SK-N-SH (cell line): Measurements from ENCODE around the gene PARD3. TPM values are rescaled to one million over a fixed set of nuclear protein-coding genes. Genes with fewer than 3 reads are reported as not detected.

Experiments
- CTCF ChIA-PET: fragments of 300-600, 350-600 bp; formaldehyde crosslinking; extraction: SDS; loops from one replicate; lab custom pipeline; 2021; lab: Yijun Ruan, JAX
- POLR2A ChIA-PET: fragments of 350-600 bp; sonication (Branson Sonifier 250); formaldehyde crosslinking; extraction: SDS; loops from one replicate; lab custom pipeline; 2020; ENCODE audit warnings: antibody characterized with exemption, inconsistent platforms; lab: Yijun Ruan, JAX
- DNase-seq: peaks from one replicate; pipeline ENCODE4 v3.0.0; 2012
- H2AFZ ChIP-seq: fragments of 200-600 bp; sonication (generic); 2 replicates; pipeline ENCODE4 v1.8.1; 2016; ENCODE audit warnings: antibody characterized with exemption, mild to moderate bottlenecking, low read depth
- H3F3A ChIP-seq: fragments of 200-600 bp; sonication (generic); replicated peaks from 2 replicates; pipeline ENCODE3; 2016; ENCODE audit warnings: antibody characterized with exemption, mild to moderate bottlenecking; ENCODE audit not compliant: insufficient read depth
- H3K27ac ChIP-seq, 2 experiments: fragments of 200-500 bp in 1 of 2; fragments of 200-600 bp in 1 of 2; sonication (Bioruptor generic) in 1 of 2; sonication (generic), shearing (Covaris generic) in 1 of 2; 2 replicates each; pipeline versions ENCODE4 v1.5.1 to v1.6.1; 2014 to 2016; ENCODE audit warnings: low read depth in 2 of 2, inconsistent platforms in 1 of 2, low read length in 1 of 2, mild to moderate bottlenecking in 1 of 2, mixed read lengths in 1 of 2
- H3K27me3 ChIP-seq: fragments of 200-600 bp; sonication (generic), shearing (Covaris generic); 2 replicates; pipeline ENCODE4 v1.6.1; 2016; ENCODE audit warnings: mixed run types; ENCODE audit not compliant: insufficient read depth
- H3K36me3 ChIP-seq, 2 experiments: fragments of 200-500 bp in 1 of 2; fragments of 200-600 bp in 1 of 2; sonication (Bioruptor generic) in 1 of 2; sonication (generic) in 1 of 2; replicated peaks in 1 of 2; 2 replicates each; pipeline versions ENCODE3 to v1.5.1; 2014 to 2016; ENCODE audit warnings: low read length in 1 of 2, mild to moderate bottlenecking in 1 of 2; ENCODE audit not compliant: insufficient read depth in 2 of 2, control insufficient read depth in 1 of 2
- H3K4me1 ChIP-seq, 2 experiments: fragments of 200-500 bp in 1 of 2; fragments of 200-600 bp in 1 of 2; sonication (Bioruptor generic) in 1 of 2; sonication (generic), shearing (Covaris generic) in 1 of 2; 2 replicates each; pipeline versions ENCODE4 v1.5.1 to v1.6.1; 2014 to 2016; ENCODE audit warnings: low read depth in 1 of 2, low read length in 1 of 2, mixed run types in 1 of 2; ENCODE audit not compliant: insufficient read depth in 2 of 2, control insufficient read depth in 1 of 2
- H3K4me2 ChIP-seq: fragments of 200-600 bp; sonication (generic), shearing (Covaris generic); 2 replicates; pipeline ENCODE4 v1.6.1; 2017; ENCODE audit warnings: mixed run types
- H3K4me3 ChIP-seq, 2 experiments: fragments of 200-500 bp in 1 of 2; fragments of 200-600 bp in 1 of 2; sonication (Bioruptor generic) in 1 of 2; sonication (generic), shearing (Covaris generic) in 1 of 2; 2 replicates each; pipeline versions ENCODE4 v1.5.1 to v1.8.1; 2014 to 2016; ENCODE audit warnings: low read depth in 2 of 2, inconsistent platforms in 1 of 2, low read length in 1 of 2, mild to moderate bottlenecking in 1 of 2, mixed read lengths in 1 of 2, moderate library complexity in 1 of 2
- H3K79me2 ChIP-seq: fragments of 200-600 bp; sonication (generic); 2 replicates; pipeline ENCODE4 v1.8.1; 2017; ENCODE audit warnings: mild to moderate bottlenecking; ENCODE audit not compliant: insufficient read depth
- H3K9ac ChIP-seq: fragments of 200-600 bp; sonication (generic); 2 replicates; pipeline ENCODE4 v1.6.1; 2017; ENCODE audit warnings: mixed run types
- H3K9me2 ChIP-seq: fragments of 200-600 bp; sonication (generic); 2 replicates; pipeline ENCODE4 v1.6.1; 2017; ENCODE audit warnings: mixed run types
- H3K9me3 ChIP-seq: fragments of 200-600 bp; sonication (generic); 2 replicates; pipeline ENCODE4 v1.6.1; 2017; ENCODE audit warnings: mixed run types, mild to moderate bottlenecking, moderate library complexity
- H4K20me1 ChIP-seq: fragments of 200-600 bp; sonication (generic); 2 replicates; pipeline ENCODE4 v1.6.1; 2017; ENCODE audit warnings: mild to moderate bottlenecking, mixed run types; ENCODE audit not compliant: insufficient read depth
- CTCF ChIP-seq: fragments of 200-600 bp; sonication (generic); IDR thresholded peaks from 2 replicates; pipeline ENCODE4 v1.6.1; 2017; ENCODE audit warnings: antibody characterized with exemption, mild to moderate bottlenecking, moderate library complexity
- ELF1 ChIP-seq: IDR thresholded peaks from 2 replicates; pipeline ENCODE4 v1.4.0; 2012
- EZH2phosphoT487 ChIP-seq: fragments of 200-600 bp; sonication (generic); IDR thresholded peaks from 2 replicates; pipeline ENCODE4 v1.6.1; 2017; ENCODE audit warnings: low read depth, mixed run types, mild to moderate bottlenecking, antibody characterized with exemption, moderate library complexity, borderline replicate concordance
- FOSL2 ChIP-seq: IDR thresholded peaks from 2 replicates; pipeline ENCODE4 v1.4.0; 2012; ENCODE audit warnings: low read depth, mild to moderate bottlenecking, moderate library complexity, borderline replicate concordance
- FOXJ3 ChIP-seq: sonication (generic); formaldehyde crosslinking; IDR thresholded peaks from 2 replicates; pipeline ENCODE4 v1.5.1; 2020; ENCODE audit warnings: mild to moderate bottlenecking, missing genetic modification reagents
- GABPA ChIP-seq: IDR thresholded peaks from 2 replicates; pipeline ENCODE4 v1.4.0; 2012; ENCODE audit warnings: low read depth, mild to moderate bottlenecking
- JUND ChIP-seq: IDR thresholded peaks from 2 replicates; pipeline ENCODE4 v1.4.0; 2012
- MXI1 ChIP-seq: IDR thresholded peaks from 2 replicates; pipeline ENCODE4 v1.6.1; 2012; ENCODE audit warnings: mild to moderate bottlenecking, low read depth, low read length, improper control_type of control experiment
- NFIC ChIP-seq: IDR thresholded peaks from 2 replicates; pipeline ENCODE4 v1.4.0; 2012; ENCODE audit warnings: borderline replicate concordance
- PBX3 ChIP-seq: IDR thresholded peaks from 2 replicates; pipeline ENCODE4; 2012
- POLR2AphosphoS5 ChIP-seq: IDR thresholded peaks from 2 replicates; pipeline ENCODE4 v1.6.1; 2012; ENCODE audit warnings: low read depth, low read length
- RAD21 ChIP-seq: IDR thresholded peaks from 2 replicates; pipeline ENCODE4 v1.6.1; 2012; ENCODE audit warnings: mild to moderate bottlenecking, low read length
- RFX5 ChIP-seq: IDR thresholded peaks from 2 replicates; pipeline ENCODE4 v1.6.1; 2012; ENCODE audit warnings: mild to moderate bottlenecking, improper control_type of control experiment, low read length
- SMC3 ChIP-seq: IDR thresholded peaks from 2 replicates; pipeline ENCODE4 v1.6.1; 2012; ENCODE audit warnings: low read depth, low read length, improper control_type of control experiment
- TAF1 ChIP-seq: IDR thresholded peaks from 2 replicates; pipeline ENCODE4 v1.6.1; 2012; ENCODE audit warnings: low read depth, mild to moderate bottlenecking, low read length, moderate library complexity, borderline replicate concordance
- TCF12 ChIP-seq: IDR thresholded peaks from 2 replicates; pipeline ENCODE4 v1.4.0; 2012
- YY1 ChIP-seq: IDR thresholded peaks from 2 replicates; pipeline ENCODE4 v1.4.0; 2012; ENCODE audit warnings: low read depth, mild to moderate bottlenecking
- ZBTB33 ChIP-seq: IDR thresholded peaks from 2 replicates; pipeline ENCODE4 v1.4.0; 2012; ENCODE audit warnings: low read depth, borderline replicate concordance
- WGBS: methylation state at CpG from one replicate; pipeline ENCODE4 v1.1.6; 2017; ENCODE audit warnings: low lambda C conversion rate; 5-methylcytosine and 5-hydroxymethylcytosine counted together
- polyA plus RNA-seq, 3 experiments: library from polyadenylated mRNA; depleted of rRNA; stranded (reverse); fragments of >200 nt; gene quantifications; 2 replicates each; pipeline ENCODE4 v1.2.3, GENCODE V29; 2012

PARD3 gene
- polyA plus RNA-seq, 1 of the 3 experiments (the other 2 are of a cell fraction) = 29.4 TPM

DNA sequence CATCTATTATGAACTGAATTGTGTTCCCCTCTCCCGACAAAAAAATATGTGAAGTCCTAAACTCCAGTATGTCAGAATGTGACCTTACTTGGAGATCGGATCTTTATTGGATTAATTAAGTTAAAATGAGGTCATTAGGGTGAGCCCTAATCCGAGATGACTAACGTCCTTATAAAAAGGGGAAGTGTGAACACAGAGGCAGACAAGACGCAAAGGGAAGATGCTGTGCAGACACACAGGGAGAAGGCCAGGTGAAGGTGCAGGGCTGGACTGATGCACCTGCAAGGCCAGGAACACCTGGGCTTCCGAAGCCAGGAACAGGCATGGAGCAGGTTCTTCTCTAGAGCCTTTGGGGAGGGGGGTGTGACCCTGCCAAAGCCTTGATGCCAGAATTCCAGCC is 187.8 kb downstream of the PARD3 start:
- no peak for TF ChIP-seq FOSL2
- TF ChIP-seq RAD21 = no peak
- no peak for TF ChIP-seq SMC3
- TF ChIP-seq FOXJ3 (CRISPR knock-in tag) = no peak
- TF ChIP-seq TAF1 = no peak
- no peak for TF ChIP-seq EZH2phosphoT487
- TF ChIP-seq GABPA = no peak
- TF ChIP-seq PBX3 = no peak
- no peak for TF ChIP-seq MXI1
- TF ChIP-seq TCF12 = no peak
- TF ChIP-seq ZBTB33 = no peak
- TF ChIP-seq RFX5 = no peak
- TF ChIP-seq NFIC = no peak
- no peak for TF ChIP-seq YY1
- TF ChIP-seq ELF1 = no peak
- no peak for TF ChIP-seq JUND
- no peak for TF ChIP-seq POLR2AphosphoS5
- TF ChIP-seq CTCF = no peak
- H3K27ac ChIP-seq = no peak overlapping the region
- no peaks in the 10 kb centered on the region for H3K36me3 ChIP-seq
- CTCF ChIA-PET = interaction anchor here (0.7 to 4.5 kb wide), 2 partner anchors 11 to 1301 kb away, joined by 4 to 35 read pairs; no protein-coding TSS in a partner anchor
- H4K20me1 ChIP-seq = no peaks in the 10 kb centered on the region
- no peaks in the 10 kb centered on the region for H3K9me2 ChIP-seq
- no peak overlapping the region for H3K4me2 ChIP-seq
- H2AFZ ChIP-seq = no peak overlapping the region
- POLR2A ChIA-PET = no interaction called here
- peaks cover 4 to 8% of the 10 kb centered on the region in 2 experiments; a peak in 2 of 4 replicates for H3K4me1 ChIP-seq
- H3K27me3 ChIP-seq = no peaks in the 10 kb centered on the region
- 93% methylated on average over 6 of the region's 6 CpGs for WGBS
- no peaks in the 10 kb centered on the region for H3F3A ChIP-seq
- H3K9me3 ChIP-seq = no peaks in the 10 kb centered on the region
- H3K9ac ChIP-seq = no peak overlapping the region
- H3K4me3 ChIP-seq = no peak overlapping the region
- DNase-seq = no peak
- peaks cover 6% of the 10 kb centered on the region; the same call in 1 of the 2 replicates for H3K79me2 ChIP-seq
